PC-3 (cell line): ENCODE results near the gene WNK4. TPM values are rescaled to one million over a fixed set of nuclear protein-coding genes. Genes with fewer than 3 reads are reported as not detected.
A peak's percentile ranks its signal among the peaks of the same experiment; 100 is the strongest.

Source experiments
- ATAC-seq: fragments of 200-7000 bp; cut with Tn5 transposase; 2 replicates; pipeline ENCODE4 v1.9.1; 2020; ENCODE audit warnings: mild to moderate bottlenecking, moderate library complexity
- BruUV-seq: library from RNA; stranded (reverse); fragments of 400-500 nt; replicated peaks from 2 replicates; lab custom pipeline; 2021; lab: Mats Ljungman, UMichigan
- CTCF ChIA-PET: fragments of 300-600 bp; sonication (Branson Sonifier 250); formaldehyde crosslinking; loops from one replicate; lab custom pipeline; 2022; ENCODE audit warnings: antibody characterized with exemption; lab: Charles Lee
- POLR2A ChIA-PET: fragments of 300-600 bp; sonication (Branson Sonifier 250); formaldehyde crosslinking; loops from one replicate; lab custom pipeline; 2022; ENCODE audit warnings: antibody characterized with exemption; ENCODE audit not compliant: unreplicated experiment; lab: Charles Lee
- DNase-seq: peaks from one replicate; pipeline ENCODE4 v3.0.0-alpha.2; 2015
- H2AFZ ChIP-seq: fragments of 300-600 bp; sonication (generic); 2 replicates; pipeline ENCODE4 v1.6.0; 2016; ENCODE audit warnings: antibody characterized with exemption, low read length
- H3F3A ChIP-seq: fragments of 300-600 bp; sonication (generic); one replicate; pipeline ENCODE4 v1.6.0; 2017; ENCODE audit warnings: antibody characterized with exemption, low read length, control low read depth, mild to moderate bottlenecking; ENCODE audit not compliant: unreplicated experiment
- H3K27ac ChIP-seq: fragments of 300-600 bp; sonication (generic); 2 replicates; pipeline ENCODE4 v1.5.1; 2016; ENCODE audit warnings: mild to moderate bottlenecking, low read length
- H3K27me3 ChIP-seq: fragments of 300-600 bp; sonication (generic); 2 replicates; pipeline ENCODE4 v1.6.1; 2016; ENCODE audit warnings: low read length, mixed read lengths
- H3K36me3 ChIP-seq: fragments of 300-600 bp; sonication (generic); 2 replicates; pipeline ENCODE4 v1.6.1; 2016; ENCODE audit warnings: low read depth, mixed run types, low read length, mixed read lengths
- H3K4me1 ChIP-seq: fragments of 300-600 bp; sonication (generic); 2 replicates; pipeline ENCODE4 v1.5.1; 2016; ENCODE audit warnings: low read length; ENCODE audit not compliant: insufficient read depth
- H3K4me2 ChIP-seq: fragments of 300-600 bp; sonication (generic); 2 replicates; pipeline ENCODE4 v1.6.0; 2016; ENCODE audit warnings: low read length
- H3K4me3 ChIP-seq: fragments of 300-600 bp; sonication (generic); 2 replicates; pipeline ENCODE4 v1.5.1; 2016; ENCODE audit warnings: mild to moderate bottlenecking, low read length, mixed read lengths
- H3K79me2 ChIP-seq: fragments of 300-600 bp; sonication (generic); 2 replicates; pipeline ENCODE4 v1.6.1; 2017; ENCODE audit warnings: low read length, mixed read lengths
- H3K9ac ChIP-seq: fragments of 300-600 bp; sonication (generic); 2 replicates; pipeline ENCODE4 v1.6.0; 2016; ENCODE audit warnings: mild to moderate bottlenecking, low read length
- H3K9me2 ChIP-seq: fragments of 300-600 bp; sonication (generic); replicated peaks from 2 replicates; pipeline ENCODE4 v1.6.1; 2016; ENCODE audit warnings: mixed run types, low read length, mixed read lengths
- H3K9me3 ChIP-seq: fragments of 300-600 bp; sonication (generic); 2 replicates; pipeline ENCODE4 v1.6.1; 2016; ENCODE audit warnings: low read length, mixed read lengths
- H4K20me1 ChIP-seq: fragments of 300-600 bp; sonication (generic); 2 replicates; pipeline ENCODE4 v1.6.1; 2016; ENCODE audit warnings: low read length, mixed read lengths
- EZH2 ChIP-seq: fragments of 300-600 bp; sonication (generic); IDR thresholded peaks from one replicate; pipeline ENCODE4 v1.6.1; 2017; ENCODE audit warnings: antibody characterized with exemption, mild to moderate bottlenecking, low read length; ENCODE audit not compliant: unreplicated experiment
- EZH2phosphoT487 ChIP-seq: fragments of 300-600 bp; sonication (generic); IDR thresholded peaks from 2 replicates; pipeline ENCODE4 v1.6.1; 2018; ENCODE audit warnings: mild to moderate bottlenecking, antibody characterized with exemption, low read length, borderline replicate concordance
- intact Hi-C: fragments of 100-400 bp; cut with micrococcal nuclease; formaldehyde crosslinking; loops from 2 replicates; pipeline ENCODE4 v1.9.0; 2023
- total RNA-seq: library from RNA; depleted of rRNA; stranded (reverse); fragments of >200 nt; gene quantifications from 2 replicates; pipeline ENCODE4 v1.2.3, GENCODE V29; 2014
- TF ChIP-seq, protein P1 (sequence below): fragments of 300-600 bp; sonication (generic); conservative IDR thresholded peaks from 2 replicates; pipeline ENCODE4 v1.5.1; 2017; ENCODE audit warnings: antibody characterized with exemption, low read depth, mild to moderate bottlenecking, low read length

WNK4 gene
- total RNA-seq, 1 experiment from 2014 or later, result 13.0 TPM

DNA sequence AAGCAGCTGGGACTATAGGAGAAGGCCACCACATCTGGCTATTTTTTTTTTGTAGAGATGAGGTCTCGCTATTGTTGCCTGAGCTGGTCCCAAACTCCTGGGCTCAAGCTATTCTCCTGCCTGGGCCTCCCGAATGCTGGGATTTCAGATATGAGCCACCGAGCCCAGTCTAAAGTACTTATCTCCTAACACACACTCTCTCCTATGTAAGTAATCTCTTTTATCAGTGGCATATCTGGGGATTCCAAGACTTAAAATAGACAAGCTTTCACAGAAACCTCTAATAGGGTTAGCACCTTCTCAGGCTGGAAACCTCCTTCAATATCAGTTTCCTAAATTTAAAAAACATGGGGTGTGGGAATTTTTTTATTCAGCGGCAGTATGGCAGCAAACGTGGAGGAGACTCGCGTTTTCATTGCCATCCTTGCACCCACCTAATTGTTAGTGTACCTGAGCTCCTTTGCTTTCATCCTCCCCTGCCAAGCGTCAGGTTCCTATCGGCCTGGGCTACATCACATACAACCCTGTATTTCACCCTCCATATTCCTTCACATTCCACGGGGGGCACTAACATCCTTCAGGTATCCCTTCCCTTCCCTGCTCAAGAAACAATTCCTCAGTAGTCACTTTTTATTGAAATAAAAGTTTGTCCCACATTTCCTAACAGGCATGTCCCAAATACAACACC lies 36.7 kb upstream of the WNK4 start:
- Histone ChIP-seq H3K27ac (peak overlapping the region; percentile 46; the same call in 1 of the 2 replicates), H3K4me2 (peak overlapping the region; percentile 83), H4K20me1 (no peaks in the 10 kb centered on the region), H3K27me3 (no peaks in the 10 kb centered on the region), H3K36me3 (no peaks in the 10 kb centered on the region), H3K9ac (peak overlapping the region; percentile 66), H3K4me1 (peaks cover 2% of the 10 kb centered on the region), H3K4me3 (peak overlapping the region; percentile 65), H3K9me2 (no peaks in the 10 kb centered on the region), H3K79me2 (peaks cover 5% of the 10 kb centered on the region), H3F3A (no peaks in the 10 kb centered on the region), H2AFZ (peak overlapping the region; percentile 78), H3K9me3 (no peaks in the 10 kb centered on the region)
- DNase-seq, result no peak
- intact Hi-C loops, result loop anchor here (1.0 kb wide), 1 partner anchor 20 kb away; no protein-coding TSS in a partner anchor
- TF ChIP-seq EZH2phosphoT487 (no peak), EZH2 (no peak)
- TF ChIP-seq, protein P1, sequence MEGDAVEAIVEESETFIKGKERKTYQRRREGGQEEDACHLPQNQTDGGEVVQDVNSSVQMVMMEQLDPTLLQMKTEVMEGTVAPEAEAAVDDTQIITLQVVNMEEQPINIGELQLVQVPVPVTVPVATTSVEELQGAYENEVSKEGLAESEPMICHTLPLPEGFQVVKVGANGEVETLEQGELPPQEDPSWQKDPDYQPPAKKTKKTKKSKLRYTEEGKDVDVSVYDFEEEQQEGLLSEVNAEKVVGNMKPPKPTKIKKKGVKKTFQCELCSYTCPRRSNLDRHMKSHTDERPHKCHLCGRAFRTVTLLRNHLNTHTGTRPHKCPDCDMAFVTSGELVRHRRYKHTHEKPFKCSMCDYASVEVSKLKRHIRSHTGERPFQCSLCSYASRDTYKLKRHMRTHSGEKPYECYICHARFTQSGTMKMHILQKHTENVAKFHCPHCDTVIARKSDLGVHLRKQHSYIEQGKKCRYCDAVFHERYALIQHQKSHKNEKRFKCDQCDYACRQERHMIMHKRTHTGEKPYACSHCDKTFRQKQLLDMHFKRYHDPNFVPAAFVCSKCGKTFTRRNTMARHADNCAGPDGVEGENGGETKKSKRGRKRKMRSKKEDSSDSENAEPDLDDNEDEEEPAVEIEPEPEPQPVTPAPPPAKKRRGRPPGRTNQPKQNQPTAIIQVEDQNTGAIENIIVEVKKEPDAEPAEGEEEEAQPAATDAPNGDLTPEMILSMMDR, result 0 out of 2 replicates have a peak, but pooled peaks have one; percentile 28
- POLR2A ChIA-PET, result interaction anchor here (0.6 kb wide), 1 partner anchor 17 kb away, joined by 4 read pairs; no protein-coding TSS in a partner anchor
- no TSS peak for BruUV-seq
- ATAC-seq, result no peak
- CTCF ChIA-PET, result no interaction called here

DNA sequence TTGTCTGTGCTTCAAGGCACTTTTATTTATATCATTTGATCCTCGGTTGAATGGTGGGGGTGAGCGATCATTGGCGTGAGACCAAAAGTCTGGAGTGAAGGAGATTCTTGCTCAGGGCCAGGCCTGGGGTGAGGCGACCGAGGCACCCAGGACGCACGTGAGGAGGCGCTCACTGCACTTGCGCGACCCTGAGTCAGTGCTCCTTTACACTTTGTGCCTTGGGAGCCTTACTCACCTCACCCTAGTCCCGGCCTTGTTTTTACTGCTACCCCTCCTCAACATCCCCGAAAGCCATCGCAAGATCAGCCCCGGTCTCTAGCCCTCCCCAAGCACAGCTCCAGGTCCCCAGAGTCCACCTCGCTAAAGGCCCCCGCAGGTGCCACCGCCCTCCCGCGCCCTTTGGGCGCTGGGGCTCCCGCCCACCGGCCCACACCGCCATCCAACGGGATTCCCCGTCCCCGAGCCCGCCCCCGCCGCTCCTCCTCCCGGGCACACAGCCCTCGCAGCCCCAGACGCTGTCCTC lies 36.1 kb upstream of the WNK4 start:
- no peaks in the 10 kb centered on the region for H3K36me3 ChIP-seq
- H3K9ac ChIP-seq, result peak overlapping the region; percentile 66
- ChIA-PET CTCF (no interaction called here), POLR2A (no interaction called here)
- H3K9me3 ChIP-seq, result no peaks in the 10 kb centered on the region
- peaks cover 5% of the 10 kb centered on the region for H3K79me2 ChIP-seq
- H2AFZ ChIP-seq, result peak overlapping the region; percentile 78
- DNase-seq, result peak; percentile 44
- no peaks in the 10 kb centered on the region for H3F3A ChIP-seq
- H3K27ac ChIP-seq, result peak overlapping the region; percentile 46
- H3K9me2 ChIP-seq, result no peaks in the 10 kb centered on the region
- ATAC-seq, result peak; percentile 85
- intact Hi-C loops, result loop anchor here (1.0 kb wide), 1 partner anchor 19 kb away; no protein-coding TSS in a partner anchor
- peaks cover 7% of the 10 kb centered on the region for H3K4me1 ChIP-seq
- no peaks in the 10 kb centered on the region for H3K27me3 ChIP-seq
- peak overlapping the region; percentile 83 for H3K4me2 ChIP-seq
- H3K4me3 ChIP-seq, result peak overlapping the region; percentile 65
- H4K20me1 ChIP-seq, result no peaks in the 10 kb centered on the region
- no peak for TF ChIP-seq EZH2
- TF ChIP-seq, protein P1, result peak; percentile 14; the same call in 1 of the 2 replicates
- TSS peak; percentile 56 for BruUV-seq
